ENCODE measurements around the gene COPS9. TPM values are rescaled to one million over a fixed set of nuclear protein-coding genes. Genes with fewer than 3 reads are reported as not detected.

The COPS9 gene
- total and polyA plus RNA-seq, 2 experiments from 2014 or later, result 91.7 to 629 TPM

DNA sequence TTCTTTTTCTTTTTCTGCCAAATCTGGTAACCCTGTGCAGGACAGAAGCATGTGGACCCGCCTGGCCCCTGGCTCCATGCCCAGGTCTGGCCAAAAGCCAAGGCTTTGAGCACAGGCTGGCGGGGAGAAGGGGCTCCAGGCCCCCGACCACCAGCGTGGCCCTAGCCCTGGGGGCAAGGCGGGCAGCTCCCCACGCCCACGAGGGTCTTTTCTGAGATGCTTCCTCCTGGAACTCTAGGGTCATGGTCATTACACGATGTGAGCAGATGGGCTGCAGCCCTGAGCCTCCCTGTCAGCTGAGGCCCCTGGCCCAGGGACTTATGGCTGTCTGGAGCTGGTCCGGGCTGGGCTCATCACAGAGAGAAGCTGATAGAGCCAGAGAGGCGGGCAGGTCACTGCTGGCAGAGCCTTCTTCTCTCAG lies 10.0 kb upstream of the COPS9 start:
- H3K27ac ChIP-seq (ENCODE audit: low read depth), result no peak overlapping the region
- DNase-seq (ENCODE audit: low spot score) (no peak), ATAC-seq (no peak)
- H3K4me1 Mint-ChIP-seq, result no peaks in the 10 kb centered on the region; the same call in 2 of the 3 replicates
- no peaks in the 10 kb centered on the region for H3K36me3 ChIP-seq (ENCODE audit: insufficient read depth)
- TF ChIP-seq ZNF331 (CRISPR knock-in tag; IDR thresholded peaks at IDR 0.05; ENCODE audit: low read depth) (no peak), EZH2 (IDR thresholded peaks at IDR 0.05; ENCODE audit: low read depth, unreplicated experiment) (no peak), NANOG (IDR thresholded peaks at IDR 0.05; ENCODE audit: borderline replicate concordance) (no peak), STAT1 (IDR thresholded peaks at IDR 0.05; ENCODE audit: unreplicated experiment) (no peak), CREB1 (CRISPR knock-in tag; IDR thresholded peaks at IDR 0.05; ENCODE audit: low read depth) (no peak), JUNB (IDR thresholded peaks at IDR 0.05; ENCODE audit: unreplicated experiment) (no peak), POLR2AphosphoS5 (IDR thresholded peaks at IDR 0.05; ENCODE audit: low read depth) (no peak), EZH2phosphoT487 (IDR thresholded peaks at IDR 0.05; ENCODE audit: unreplicated experiment) (no peak)
- TF ChIP-seq, protein P1, sequence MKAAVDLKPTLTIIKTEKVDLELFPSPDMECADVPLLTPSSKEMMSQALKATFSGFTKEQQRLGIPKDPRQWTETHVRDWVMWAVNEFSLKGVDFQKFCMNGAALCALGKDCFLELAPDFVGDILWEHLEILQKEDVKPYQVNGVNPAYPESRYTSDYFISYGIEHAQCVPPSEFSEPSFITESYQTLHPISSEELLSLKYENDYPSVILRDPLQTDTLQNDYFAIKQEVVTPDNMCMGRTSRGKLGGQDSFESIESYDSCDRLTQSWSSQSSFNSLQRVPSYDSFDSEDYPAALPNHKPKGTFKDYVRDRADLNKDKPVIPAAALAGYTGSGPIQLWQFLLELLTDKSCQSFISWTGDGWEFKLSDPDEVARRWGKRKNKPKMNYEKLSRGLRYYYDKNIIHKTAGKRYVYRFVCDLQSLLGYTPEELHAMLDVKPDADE (IDR thresholded peaks at IDR 0.05), result no peak
- TF ChIP-seq, protein P2, sequence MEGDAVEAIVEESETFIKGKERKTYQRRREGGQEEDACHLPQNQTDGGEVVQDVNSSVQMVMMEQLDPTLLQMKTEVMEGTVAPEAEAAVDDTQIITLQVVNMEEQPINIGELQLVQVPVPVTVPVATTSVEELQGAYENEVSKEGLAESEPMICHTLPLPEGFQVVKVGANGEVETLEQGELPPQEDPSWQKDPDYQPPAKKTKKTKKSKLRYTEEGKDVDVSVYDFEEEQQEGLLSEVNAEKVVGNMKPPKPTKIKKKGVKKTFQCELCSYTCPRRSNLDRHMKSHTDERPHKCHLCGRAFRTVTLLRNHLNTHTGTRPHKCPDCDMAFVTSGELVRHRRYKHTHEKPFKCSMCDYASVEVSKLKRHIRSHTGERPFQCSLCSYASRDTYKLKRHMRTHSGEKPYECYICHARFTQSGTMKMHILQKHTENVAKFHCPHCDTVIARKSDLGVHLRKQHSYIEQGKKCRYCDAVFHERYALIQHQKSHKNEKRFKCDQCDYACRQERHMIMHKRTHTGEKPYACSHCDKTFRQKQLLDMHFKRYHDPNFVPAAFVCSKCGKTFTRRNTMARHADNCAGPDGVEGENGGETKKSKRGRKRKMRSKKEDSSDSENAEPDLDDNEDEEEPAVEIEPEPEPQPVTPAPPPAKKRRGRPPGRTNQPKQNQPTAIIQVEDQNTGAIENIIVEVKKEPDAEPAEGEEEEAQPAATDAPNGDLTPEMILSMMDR (conservative IDR thresholded peaks at IDR 0.05; ENCODE audit: low read depth in 2 of 2), result no peak
- TF ChIP-seq, protein P3, sequence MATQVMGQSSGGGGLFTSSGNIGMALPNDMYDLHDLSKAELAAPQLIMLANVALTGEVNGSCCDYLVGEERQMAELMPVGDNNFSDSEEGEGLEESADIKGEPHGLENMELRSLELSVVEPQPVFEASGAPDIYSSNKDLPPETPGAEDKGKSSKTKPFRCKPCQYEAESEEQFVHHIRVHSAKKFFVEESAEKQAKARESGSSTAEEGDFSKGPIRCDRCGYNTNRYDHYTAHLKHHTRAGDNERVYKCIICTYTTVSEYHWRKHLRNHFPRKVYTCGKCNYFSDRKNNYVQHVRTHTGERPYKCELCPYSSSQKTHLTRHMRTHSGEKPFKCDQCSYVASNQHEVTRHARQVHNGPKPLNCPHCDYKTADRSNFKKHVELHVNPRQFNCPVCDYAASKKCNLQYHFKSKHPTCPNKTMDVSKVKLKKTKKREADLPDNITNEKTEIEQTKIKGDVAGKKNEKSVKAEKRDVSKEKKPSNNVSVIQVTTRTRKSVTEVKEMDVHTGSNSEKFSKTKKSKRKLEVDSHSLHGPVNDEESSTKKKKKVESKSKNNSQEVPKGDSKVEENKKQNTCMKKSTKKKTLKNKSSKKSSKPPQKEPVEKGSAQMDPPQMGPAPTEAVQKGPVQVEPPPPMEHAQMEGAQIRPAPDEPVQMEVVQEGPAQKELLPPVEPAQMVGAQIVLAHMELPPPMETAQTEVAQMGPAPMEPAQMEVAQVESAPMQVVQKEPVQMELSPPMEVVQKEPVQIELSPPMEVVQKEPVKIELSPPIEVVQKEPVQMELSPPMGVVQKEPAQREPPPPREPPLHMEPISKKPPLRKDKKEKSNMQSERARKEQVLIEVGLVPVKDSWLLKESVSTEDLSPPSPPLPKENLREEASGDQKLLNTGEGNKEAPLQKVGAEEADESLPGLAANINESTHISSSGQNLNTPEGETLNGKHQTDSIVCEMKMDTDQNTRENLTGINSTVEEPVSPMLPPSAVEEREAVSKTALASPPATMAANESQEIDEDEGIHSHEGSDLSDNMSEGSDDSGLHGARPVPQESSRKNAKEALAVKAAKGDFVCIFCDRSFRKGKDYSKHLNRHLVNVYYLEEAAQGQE (IDR thresholded peaks at IDR 0.05; ENCODE audit: unreplicated experiment), result no peak
- H2AFZ ChIP-seq, result no peak overlapping the region
- H3K27ac Mint-ChIP-seq, result no peak overlapping the region
- no peak overlapping the region for H3K4me3 Mint-ChIP-seq
- no peaks in the 10 kb centered on the region for H3K36me3 Mint-ChIP-seq (ENCODE audit: low read depth)
- no peaks in the 10 kb centered on the region; the same call in 1 of the 2 replicates for H3K4me1 ChIP-seq (ENCODE audit: insufficient read depth)
- no peaks in the 10 kb centered on the region for H3F3A ChIP-seq (replicated peaks; ENCODE audit: low read depth)
- H3K79me2 ChIP-seq (replicated peaks; ENCODE audit: insufficient read depth), result no peaks in the 10 kb centered on the region
- H3K4me2 ChIP-seq, result no peak overlapping the region
- H3K9me3 Mint-ChIP-seq, result peaks cover 3% of the 10 kb centered on the region; the same call in 1 of the 3 replicates
- H3K27me3 ChIP-seq (ENCODE audit: insufficient read depth), result no peaks in the 10 kb centered on the region
- H3K27me3 Mint-ChIP-seq (ENCODE audit: insufficient read depth, low read depth, poor library complexity), result peaks cover 2% of the 10 kb centered on the region
- no peaks in the 10 kb centered on the region for H4K20me1 ChIP-seq (replicated peaks; ENCODE audit: insufficient read depth)
- no peaks in the 10 kb centered on the region for H3K9me2 ChIP-seq (ENCODE audit: insufficient read depth)
- no peak overlapping the region for H3K4me3 ChIP-seq

All from GM23338 (cell line).